Eye (tissue), 1 donor: Measurements from ENCODE around the gene USP35.
"Not testable (repeated sequence)": the region's sequence is repeated elsewhere in the genome, so short reads cannot be mapped to it uniquely, and the experiment has no call there.

Source experiments
- DNase-seq: peaks from one replicate; pipeline ENCODE4 v3.0.0-alpha.2; 2015

Gene USP35

DNA sequence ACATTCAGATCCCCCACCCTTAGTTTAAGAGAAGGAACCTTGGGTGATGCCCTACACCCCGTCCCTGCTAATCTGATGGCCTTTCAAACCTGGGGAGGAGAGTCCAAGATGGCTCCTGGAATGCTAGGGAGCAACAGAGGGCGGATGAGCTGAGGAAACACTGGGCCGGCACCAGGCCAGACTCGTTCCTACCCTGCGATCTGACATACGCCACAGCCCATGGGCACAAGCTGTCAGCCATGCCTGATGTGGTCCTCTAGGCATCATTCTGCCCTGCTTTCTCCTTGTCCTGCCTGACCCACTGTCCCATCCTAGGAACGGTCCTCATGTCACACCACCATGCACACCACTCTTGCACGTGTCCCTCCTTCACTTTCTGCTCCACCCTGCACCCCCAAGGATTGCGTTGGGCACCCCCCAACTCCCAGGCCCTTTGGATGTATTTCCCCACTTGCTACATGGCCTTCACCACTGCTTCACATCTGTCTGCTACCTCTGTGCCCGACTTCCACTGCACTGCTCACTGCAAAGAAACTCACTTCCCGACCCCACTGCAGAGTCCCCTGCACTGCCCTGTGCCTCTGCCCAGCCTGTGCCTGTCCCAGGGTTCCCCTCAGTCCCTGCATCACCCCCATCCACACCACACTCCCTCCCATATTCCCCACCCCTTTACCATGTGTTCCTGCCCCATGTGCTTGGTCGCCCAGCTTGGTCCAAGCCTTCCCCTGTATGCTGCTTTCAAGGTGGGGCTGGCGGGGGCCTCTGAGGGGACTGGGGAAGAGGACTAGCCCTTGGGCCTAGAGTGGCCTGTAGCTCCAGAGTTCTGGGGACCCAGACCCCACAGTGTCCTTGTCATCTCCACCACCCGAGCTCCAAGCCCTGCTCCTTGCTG is 29.2 kb downstream of the USP35 start:
- DNase-seq = no peak

DNA sequence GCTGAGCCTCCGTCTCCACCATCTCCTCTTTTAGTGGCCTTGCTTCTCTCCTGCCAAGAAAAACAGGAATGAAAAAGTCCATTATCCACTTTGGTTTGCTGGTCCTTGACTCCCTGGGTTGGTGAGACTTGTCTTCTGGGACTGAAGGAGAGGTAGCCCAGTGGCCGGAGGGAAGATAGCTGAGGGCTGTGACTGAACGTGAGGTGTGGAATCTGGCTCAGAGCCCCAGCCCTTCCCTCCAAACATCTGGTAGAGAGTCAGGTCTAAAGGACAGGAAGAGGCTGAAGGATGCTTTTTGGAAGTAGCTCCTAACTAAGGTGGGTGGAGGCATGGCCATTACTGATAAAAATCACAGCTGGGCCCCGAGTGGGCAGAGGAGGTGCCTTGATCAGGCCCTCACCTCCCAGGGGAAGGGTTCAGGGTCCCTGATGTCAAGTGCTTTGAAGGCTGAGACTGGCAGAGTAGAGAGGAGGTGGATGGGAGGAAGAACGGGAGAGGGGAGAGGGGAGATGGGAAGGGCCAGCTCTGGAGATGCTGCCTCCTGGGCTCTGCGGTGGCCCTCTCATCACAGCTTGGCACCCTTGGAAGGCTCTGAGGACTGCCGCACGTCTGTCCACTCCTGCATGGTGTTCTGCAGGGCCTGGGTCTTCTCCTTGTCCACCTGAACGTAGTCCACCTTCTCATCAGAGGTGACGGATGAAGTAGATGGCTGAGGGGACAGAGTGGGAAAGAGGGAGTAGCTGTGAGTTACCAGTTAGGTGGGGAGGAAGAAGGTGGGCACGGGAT is 30.2 kb downstream of the USP35 start:
- no peak for DNase-seq

DNA sequence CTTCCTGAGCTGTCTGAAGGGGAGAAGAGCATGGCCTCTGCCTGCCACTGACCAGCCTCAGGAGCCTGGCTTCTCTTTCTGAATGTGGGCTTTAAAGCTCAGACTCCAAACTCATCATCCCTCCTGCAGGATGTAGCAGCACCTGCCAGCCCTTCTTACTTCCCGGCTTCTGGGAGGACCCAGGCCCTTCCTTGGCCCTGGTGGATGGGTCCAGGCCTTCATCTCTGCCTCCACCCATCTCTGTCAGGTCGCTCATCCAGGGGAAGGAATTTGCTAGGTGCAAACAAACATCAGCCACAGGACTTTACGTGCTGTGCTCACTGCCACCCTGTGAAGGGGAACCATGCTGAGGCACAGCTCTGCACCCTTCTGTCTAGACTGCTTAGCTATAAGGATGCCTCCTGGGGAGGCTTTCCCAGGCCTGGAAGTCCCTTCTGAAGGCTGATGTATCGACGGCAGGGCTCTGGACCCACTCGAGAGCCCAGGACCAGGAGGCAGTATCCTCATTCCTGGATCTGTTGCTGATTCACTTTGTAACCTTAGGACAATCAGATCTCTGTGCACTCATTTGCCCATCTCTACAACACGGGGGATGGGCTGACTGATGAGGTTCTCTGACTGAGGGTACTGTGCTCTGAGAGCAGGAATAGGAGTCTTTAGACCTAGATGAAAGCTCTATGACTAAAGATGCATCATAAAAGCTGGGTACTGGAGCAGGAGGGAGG is 30.9 kb downstream of the USP35 start:
- no peak for DNase-seq

DNA sequence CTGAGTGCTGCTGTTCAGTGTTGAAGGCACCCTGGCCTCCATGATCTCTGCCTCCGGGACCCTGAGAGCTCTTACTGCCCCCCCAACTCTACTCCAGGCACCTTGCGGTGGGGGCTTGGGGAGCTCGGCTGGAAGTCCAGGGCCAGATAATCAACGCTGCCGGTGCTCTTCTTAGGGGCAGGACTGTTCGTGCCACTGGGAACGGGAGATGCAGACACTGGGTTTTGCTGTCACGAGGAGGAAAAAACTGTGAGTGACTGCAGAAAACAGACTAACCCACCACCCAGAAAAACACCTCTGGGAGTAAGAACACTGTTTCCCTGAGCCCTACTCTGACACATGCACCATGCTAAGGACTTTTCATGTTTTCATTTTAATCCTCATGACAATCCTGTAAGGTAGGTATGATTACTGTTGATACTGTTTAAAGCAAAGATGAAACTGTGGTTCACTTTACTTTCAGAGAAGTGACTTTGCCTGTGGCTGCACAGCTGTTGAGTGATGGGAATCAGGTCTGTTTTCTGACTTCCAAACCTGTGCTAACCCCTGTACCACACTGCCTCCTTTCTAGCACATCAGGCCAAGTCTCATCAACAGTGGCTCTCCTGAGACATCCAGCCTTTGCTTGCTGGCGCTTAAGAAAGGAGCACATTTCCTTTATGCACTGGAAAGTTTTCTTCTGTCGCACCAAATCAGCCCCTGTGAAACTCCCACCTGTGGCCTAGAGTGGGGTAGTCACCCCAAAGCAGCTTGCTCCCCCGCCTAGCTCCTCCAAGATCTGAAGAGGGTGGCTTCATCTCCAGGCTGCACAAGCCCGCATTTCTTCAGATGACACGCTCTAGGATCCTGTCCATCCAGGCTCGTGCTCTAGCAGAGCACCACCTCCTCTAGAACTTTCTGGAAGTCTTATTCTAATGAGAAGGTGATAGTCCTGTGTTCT is 31.8 kb downstream of the USP35 start:
- no peak for DNase-seq

DNA sequence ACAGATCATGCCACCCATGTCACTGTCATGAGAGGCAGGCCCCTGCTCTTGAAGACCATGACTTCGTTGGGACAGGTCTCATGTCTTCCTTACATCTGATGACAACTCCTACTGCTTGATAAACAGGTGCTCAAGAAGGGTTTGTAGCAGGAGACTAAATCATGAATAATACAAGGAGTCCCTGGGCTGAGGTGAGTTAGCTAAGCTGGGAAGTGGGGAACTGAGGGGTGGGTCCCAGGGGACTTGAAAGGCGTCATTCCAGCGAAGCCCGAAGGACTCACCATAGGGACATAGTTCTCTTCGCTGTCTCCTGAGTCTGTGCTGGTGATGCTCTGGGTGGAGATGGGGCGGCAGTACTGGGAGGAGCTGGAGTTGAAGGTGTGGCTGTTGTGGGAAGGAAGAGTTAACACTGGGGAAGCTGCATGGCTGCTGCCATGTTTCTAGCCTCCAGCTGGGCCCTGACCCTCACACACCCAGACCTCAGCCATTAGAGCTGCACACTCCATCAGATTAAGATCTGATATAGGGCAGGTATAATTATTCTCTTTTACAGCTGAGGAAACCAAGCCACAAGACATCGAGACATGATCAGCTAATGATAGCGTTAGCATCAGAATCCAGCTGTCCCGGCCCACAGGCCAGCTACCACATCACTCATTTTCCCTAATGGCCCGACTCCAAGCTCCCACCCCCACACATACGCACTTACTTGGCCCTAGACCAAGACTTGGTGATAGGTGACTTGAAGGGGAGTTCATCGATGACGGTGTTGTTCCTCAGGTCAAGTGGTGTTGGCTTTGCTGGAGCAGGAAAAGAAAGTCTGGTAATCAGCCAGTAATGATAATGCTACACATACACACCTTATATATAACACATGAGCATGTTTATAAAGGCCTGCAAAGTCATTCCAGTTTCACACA is 32.9 kb downstream of the USP35 start:
- DNase-seq = no peak

DNA sequence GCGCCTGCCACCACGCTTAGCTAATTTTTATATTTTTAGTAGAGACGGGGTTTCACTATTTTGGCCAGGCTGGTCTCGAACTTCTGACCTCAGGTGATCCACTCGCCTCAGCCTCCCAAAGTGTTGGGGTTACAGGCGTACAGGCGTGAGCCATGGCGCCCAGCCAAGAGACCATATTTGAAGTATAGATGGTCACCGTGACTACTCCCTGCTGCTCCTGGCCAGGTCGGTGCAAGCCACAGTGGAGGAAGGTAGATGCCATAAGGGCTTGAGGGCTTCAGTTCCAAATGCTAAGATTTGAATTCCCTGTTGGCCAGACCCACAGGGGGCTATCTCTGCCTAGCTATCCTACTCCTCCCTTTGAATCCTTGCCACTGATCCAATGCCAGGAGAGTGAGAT is 34.0 kb downstream of the USP35 start:
- DNase-seq = not testable (repeated sequence)

DNA sequence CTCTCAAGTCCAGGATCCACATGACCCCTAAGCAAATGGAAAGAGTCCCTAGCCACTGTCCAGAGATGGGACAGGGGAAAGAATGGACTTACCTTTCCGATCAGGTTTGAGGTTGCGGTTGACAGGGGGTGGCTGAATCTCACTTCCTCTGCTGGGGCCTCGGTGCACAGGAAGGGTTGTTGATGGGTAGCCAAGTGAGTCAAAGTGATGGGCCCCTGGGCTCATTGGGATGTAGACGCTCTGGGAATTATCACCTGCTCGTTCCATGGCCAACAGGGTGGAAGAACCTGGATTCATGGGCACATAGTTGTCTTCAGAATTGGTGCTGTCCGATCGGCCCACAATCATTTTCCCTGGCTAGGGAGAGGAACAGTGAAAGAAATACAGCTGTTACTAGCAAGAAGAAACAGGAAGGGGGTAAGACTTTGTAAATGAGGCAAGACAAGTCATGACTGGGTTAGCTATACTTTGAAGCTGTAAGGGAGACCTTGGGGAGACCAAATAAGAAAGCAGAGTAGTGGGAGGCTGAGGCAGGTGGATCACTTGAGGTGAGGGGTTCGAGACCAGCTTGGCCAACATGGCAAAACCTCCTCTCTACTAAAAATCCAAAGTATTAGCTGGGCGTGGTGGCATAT is 34.7 kb downstream of the USP35 start:
- DNase-seq = no peak

DNA sequence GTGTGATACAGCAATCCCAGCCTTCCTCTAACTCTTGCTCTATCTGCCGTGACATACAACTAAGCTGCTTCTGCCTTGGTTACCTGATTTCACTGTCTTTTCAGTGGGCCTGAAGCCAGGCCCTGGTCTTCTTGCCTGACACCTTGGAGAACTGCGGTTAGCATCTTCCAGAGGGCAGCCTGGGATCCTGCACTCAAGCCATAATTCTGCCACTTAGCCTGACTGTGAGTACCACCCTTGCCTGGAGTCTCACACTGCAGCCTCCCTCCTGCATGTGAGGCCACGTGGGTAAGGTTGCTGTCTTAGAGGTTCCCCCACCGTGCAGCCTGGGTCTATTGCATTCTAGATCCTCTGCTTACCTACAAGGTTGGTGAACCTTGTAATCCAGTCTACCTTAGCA is 35.8 kb downstream of the USP35 start:
- DNase-seq = no peak

DNA sequence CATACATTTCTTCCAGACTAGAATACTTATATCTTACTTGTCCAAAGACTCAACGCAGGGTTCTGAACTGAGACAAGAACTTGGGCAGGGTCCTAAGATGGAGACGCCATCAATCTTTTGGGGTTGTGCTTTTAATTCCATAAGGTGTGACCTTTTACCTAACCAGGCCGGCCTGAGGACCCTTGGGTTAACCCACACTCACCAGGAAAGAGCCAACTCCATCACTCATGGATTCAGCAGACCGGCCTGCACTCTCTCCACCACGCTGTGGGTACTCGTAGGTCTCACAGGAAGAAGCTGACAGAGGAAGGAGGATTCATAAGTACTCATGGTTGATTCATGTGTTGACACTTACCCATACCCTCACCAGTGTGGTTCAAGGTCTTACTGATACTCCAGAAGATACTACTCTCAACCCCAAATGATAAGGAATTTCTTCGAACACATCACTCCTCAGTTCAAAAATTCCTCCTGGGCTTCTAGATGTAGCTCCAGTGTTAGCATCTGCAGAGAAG is 36.2 kb downstream of the USP35 start:
- no peak for DNase-seq

DNA sequence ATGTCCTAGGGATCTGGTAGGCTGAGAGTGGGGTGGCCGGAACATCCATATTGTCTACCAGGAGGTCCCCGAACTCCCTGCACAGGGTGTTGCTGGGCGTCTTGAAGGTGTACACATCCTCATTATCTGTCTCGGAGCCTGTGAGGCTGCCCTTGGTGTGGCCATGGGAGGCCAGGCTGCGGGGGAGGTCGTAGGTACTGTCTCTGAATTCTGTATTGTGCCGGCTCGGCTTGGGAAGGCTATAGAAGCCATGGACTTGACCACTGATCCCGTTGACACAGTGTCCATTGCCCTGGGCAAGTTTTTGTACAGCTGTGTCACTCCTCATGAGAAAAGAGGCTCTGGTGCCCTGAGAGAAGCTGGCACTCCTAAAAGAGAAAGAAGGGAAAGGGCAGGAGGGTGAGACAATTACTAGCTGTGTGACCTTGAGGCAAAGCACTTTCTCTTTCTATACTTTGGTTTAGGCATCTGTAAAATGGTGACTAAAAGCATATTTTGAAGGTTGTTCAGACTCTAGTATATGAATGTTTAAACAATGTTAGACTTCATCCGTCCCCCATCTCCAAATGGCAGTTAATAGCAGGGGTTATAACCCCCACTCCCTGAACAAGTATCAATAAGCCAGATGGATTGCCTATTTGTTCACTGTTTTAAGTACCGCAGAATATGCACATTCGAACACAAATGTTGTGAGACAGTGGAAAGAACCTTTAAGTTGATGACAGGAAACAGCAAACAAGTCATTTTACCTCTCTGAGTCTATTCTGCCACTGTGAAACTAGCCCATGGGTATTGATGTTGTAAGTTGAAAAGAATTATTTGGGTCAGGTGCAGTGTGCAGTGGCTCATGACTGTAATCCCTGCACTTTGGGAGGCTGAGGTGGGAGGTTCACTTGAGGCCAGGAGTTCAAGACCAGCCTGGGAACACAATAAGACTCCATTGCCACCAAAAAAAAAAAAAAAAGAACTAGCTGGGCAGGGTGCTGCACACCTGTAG is 38.3 kb downstream of the USP35 start:
- no peak for DNase-seq

DNA sequence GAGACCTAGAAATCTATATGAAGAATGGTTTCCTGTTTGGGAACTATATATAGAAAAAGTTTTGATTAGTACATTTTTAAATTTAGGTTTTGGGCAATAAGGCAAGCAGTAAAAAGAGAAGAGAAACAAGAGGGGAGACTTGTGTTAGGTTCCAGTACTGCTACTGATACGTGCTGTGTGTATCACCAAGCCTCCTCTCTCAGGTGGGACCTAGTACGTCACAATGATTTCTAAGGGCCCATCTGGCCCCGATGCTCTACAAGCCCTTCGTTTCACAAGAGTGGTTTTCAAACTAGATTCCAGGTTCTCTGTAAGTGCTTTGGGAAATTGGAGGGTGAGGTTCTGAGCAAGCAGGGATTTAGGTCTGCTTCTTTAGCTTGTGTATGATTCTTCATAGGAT is 39.2 kb downstream of the USP35 start:
- no peak for DNase-seq

DNA sequence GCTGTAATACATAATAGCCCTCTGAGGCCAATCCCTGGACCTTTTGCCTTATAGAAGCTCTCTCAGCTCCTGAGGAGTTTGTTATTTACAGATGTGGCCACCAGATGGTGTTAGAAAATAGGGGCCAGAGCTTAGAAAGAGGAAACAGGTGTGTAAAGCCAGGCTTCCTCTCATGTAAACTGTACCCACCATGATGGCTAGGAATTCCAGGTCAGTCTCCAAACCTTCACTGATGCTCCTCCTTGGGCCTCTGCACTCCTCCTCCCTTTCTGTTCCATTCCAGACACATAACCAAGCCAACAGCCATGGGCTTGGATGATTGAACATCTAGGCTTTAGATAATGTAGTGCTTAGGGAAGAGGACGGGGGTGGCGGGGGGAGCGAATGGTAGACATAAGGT is 39.7 kb downstream of the USP35 start:
- peak; percentile 78 for DNase-seq

DNA sequence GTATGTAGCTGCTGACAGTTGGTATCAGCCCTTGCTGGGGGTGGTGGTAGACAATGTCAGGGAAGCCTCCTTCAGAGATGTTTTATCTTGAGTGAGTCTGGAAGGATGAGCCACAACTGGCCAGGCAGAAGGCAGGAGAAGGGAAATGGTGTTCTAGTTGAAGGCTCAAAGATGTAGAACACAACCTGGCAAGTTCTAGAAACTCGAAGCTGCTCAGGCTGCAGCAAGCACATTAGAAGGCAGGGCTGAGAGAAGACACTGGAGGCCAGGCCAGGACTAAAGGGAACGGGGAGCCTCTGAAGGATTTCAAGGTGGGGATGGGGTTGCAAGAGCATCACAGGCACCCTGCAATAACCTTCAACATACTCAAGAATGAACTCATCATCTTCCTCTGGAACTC is 40.4 kb downstream of the USP35 start:
- DNase-seq = no peak

DNA sequence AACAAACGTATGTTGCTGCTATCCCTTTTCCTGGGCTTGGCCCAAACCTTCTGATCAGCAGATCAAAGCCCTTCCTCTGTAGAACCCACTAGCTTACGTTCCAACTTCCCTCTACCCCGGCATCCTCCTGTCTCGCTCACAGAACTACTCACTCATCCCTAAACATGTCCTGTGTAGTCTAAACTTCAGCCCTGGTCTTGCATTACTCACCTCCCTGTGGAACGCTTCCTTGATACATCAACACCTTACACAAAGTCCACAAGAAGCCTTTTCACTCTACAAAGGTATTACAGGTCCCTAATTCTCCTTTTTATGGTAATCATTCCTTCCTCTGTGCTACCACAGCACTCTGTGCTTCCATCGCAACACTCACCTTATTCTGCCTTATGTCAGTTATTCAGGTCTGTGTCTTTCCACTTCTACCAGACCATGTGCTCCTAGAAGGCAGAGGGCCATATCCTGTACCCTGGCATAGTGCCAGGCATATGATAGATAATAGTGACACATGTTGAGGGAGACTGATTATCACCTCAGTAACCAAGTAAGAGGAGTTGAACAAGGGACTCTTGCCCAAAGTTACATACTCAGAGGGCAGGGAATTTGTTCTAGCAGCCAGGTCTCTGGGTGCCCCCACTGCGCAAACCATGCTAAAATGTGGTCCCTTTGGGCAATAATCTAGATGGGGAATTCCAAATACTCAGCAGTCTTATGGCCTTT is 41.6 kb downstream of the USP35 start:
- no peak for DNase-seq

DNA sequence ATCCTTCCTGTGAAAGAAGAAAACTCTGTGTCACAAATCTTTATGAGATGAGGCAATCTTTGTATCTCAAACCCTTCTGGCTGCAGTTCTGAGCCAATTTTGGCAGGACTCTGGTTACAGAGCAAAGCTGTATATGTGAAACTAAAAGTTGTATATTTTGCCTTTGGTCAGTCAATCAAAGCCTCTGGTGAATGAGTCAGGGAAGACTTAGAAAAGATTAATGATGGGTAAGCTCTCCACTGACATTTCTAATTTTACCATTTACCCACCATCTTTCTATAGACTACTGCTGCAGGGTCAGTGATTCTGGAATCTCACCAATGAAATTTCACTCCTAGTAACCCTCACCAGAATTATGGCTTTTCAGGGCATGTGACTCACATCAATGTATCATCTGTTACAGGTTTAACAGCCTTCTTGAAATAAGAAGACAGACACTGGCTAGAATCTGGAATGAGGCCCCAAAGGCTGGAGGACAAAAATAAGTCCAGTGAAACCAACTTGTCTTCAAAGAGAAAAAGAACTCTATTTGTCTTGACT is 43.3 kb downstream of the USP35 start:
- DNase-seq = no peak

DNA sequence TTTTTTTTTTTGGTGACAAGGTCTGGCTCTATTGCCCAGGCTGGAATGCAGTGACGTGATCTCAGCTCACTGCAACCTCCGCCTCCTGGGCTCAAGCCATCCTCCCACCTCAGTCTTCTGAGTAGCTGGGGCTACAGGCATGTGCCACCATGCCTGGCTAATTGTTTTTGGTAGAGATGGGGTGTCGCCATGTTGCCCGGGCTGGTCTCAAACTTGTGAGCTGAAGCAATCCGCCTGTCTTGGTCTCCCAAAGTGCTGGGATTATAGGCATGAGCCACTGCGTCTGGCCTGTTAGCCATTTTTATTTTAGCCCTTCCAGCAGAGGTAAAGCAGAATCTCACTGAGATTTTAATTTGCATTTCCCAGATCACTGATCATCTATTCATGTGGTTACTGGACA is 44.3 kb downstream of the USP35 start:
- not testable (repeated sequence) for DNase-seq

DNA sequence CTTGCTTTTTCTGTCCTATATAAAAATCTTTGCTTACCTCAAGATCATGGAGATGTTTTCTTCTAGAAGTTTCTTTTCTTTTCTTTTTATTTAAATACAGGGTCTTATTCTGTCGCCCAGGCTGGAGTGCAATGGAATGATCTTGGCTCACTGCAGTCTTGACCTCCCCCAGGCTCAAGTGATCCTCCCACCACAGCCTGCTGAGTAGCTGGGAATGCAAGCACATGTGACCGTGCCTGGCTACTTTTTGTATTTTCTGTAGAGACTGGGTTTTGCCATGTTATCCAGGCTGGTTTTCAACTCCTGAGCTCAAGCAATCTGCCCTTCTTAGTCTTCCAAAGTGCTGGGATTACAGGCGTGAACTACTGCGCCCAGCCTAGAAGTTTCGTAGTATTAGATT is 45.3 kb downstream of the USP35 start:
- no peak for DNase-seq
